HG03039 (cell line): ENCODE data around the gene CRYBB2.
"Not testable (repeated sequence)": the region's sequence is repeated elsewhere in the genome, so short reads cannot be mapped to it uniquely, and the experiment has no call there.

Source experiments
- ATAC-seq: cut with Tn5 transposase; IDR thresholded peaks from one replicate; pipeline ENCODE4 v1.9.1; 2021; ENCODE audit warnings: mild to moderate bottlenecking, moderate library complexity; ENCODE audit not compliant: unreplicated experiment

The CRYBB2 gene

GRCh38 chr22:25232301-25232700 is 12.9 kb downstream of the CRYBB2 start:
- no peak for ATAC-seq

- not testable (repeated sequence) for ATAC-seq
Measured at GRCh38 chr22:25233706-25234105, 14.3 kb downstream of the CRYBB2 start.

- ATAC-seq: no peak
Measured at GRCh38 chr22:25235547-25236290, 16.3 kb downstream of the CRYBB2 start.

GRCh38 chr22:25236417-25236816 is 17.0 kb downstream of the CRYBB2 start:
- no peak for ATAC-seq

- no peak for ATAC-seq
Measured at GRCh38 chr22:25237503-25237902, 18.1 kb downstream of the CRYBB2 start.

GRCh38 chr22:25238058-25238457 is 18.6 kb downstream of the CRYBB2 start:
- not testable (repeated sequence) for ATAC-seq

GRCh38 chr22:25255169-25255568 is 35.7 kb downstream of the CRYBB2 start:
- ATAC-seq: not testable (repeated sequence)

GRCh38 chr22:25267567-25267966 is 48.1 kb downstream of the CRYBB2 start:
- ATAC-seq: not testable (repeated sequence)

- not testable (repeated sequence) for ATAC-seq
Measured at GRCh38 chr22:25268902-25269301, 49.5 kb downstream of the CRYBB2 start.

- not testable (repeated sequence) for ATAC-seq
Measured at GRCh38 chr22:25270061-25270460, 50.6 kb downstream of the CRYBB2 start.

GRCh38 chr22:25273231-25273630 is 53.8 kb downstream of the CRYBB2 start:
- not testable (repeated sequence) for ATAC-seq

- not testable (repeated sequence) for ATAC-seq
Measured at GRCh38 chr22:25273928-25274327, 54.5 kb downstream of the CRYBB2 start.

GRCh38 chr22:25280118-25280517 is 60.7 kb downstream of the CRYBB2 start:
- not testable (repeated sequence) for ATAC-seq
